ENCODE measurements around the gene ANKK1.

DNA sequence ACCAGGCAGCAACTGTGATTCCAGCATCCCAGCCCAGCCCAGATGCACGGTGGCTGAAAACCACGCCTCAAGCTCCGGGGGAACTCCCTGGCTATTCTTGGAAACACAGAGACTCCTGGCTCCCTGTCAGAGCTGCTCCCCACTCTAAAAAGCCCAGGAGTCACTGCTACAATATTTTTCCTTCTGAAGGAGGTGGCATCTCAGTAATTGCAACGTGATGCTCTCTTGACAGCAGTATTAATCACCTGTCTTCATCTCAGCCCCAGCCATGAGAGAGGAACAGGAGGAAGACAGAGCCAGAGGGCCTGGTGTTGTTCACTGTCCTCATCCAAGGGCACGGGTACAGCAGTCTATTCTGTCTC is 60.7 kb downstream of the ANKK1 start:
- TF ChIP-seq CTCF (IDR thresholded peaks at IDR 0.05) = no peak
- TF ChIP-seq POLR2A (IDR thresholded peaks at IDR 0.05) = no peak

Measured in Peyer's patch (tissue), 4 donors.